Endothelial cell of umbilical vein (primary cell): Measurements from ENCODE around the gene PLEKHA6. TPM values are rescaled to one million over a fixed set of nuclear protein-coding genes. Genes with fewer than 3 reads are reported as not detected.

Source experiments
- BruUV-seq: library from RNA; stranded (reverse); fragments of 400-500 nt; replicated peaks from 2 replicates; lab custom pipeline; 2021; lab: Mats Ljungman, UMichigan
- CTCF ChIA-PET: fragments of 300-600, 350-600 bp; sonication (Branson Sonifier 250); formaldehyde crosslinking; loops from one replicate; lab custom pipeline; 2021; ENCODE audit warnings: antibody characterized with exemption, inconsistent platforms; lab: Charles Lee
- POLR2A ChIA-PET: fragments of 300-600, 350-600 bp; sonication (Branson Sonifier 250); formaldehyde crosslinking; loops from one replicate; lab custom pipeline; 2021; ENCODE audit warnings: antibody characterized with exemption, inconsistent platforms; lab: Charles Lee
- DNase-seq: peaks from one replicate; pipeline ENCODE4 v3.0.0-alpha.2; 2011; ENCODE audit warnings: low read depth, low spot score
- FAIRE-seq: peaks from 2 replicates; lab custom pipeline; 2011; peaks lifted over from hg19 to GRCh38; lab: Jason Lieb, UNC
- H2AFZ ChIP-seq: 2 replicates; pipeline ENCODE4 v1.6.0; 2012; ENCODE audit warnings: low read depth, low read length, control low read depth, inconsistent platforms
- H3K27ac ChIP-seq: 2 replicates; pipeline ENCODE4 v1.5.1; 2011; ENCODE audit warnings: low read depth, mild to moderate bottlenecking, control low read depth, low read length, moderate library complexity; ENCODE audit not compliant: insufficient read depth
- H3K27me3 ChIP-seq, 2 experiments: 2 replicates each; pipeline versions ENCODE4 v1.6.0 to v1.6.1; 2011; ENCODE audit warnings: low read length in 2 of 2, mixed read lengths in 1 of 2; ENCODE audit not compliant: control insufficient read depth in 2 of 2, insufficient read depth in 2 of 2
- H3K36me3 ChIP-seq, 2 experiments: 2 replicates in 1 of 2; 3 replicates in 1 of 2; pipeline ENCODE4 v1.5.1; 2011; ENCODE audit warnings: low read length in 2 of 2, mild to moderate bottlenecking in 1 of 2, moderate library complexity in 1 of 2; ENCODE audit not compliant: control insufficient read depth in 2 of 2, insufficient read depth in 2 of 2; ENCODE audit errors: extremely low read depth in 1 of 2
- H3K4me1 ChIP-seq: 3 replicates; pipeline ENCODE4 v1.5.1; 2011; ENCODE audit warnings: mild to moderate bottlenecking, low read length; ENCODE audit not compliant: control insufficient read depth, insufficient read depth; ENCODE audit errors: extremely low read depth
- H3K4me2 ChIP-seq: 2 replicates; pipeline ENCODE4 v1.6.1; 2011; ENCODE audit warnings: low read length, control low read depth, mixed read lengths; ENCODE audit not compliant: insufficient read depth
- H3K4me3 ChIP-seq, 3 experiments: fragments of 200-600 bp in 1 of 3; sonication (generic), shearing (Covaris generic) in 1 of 3; replicated peaks in 1 of 3; 2 replicates each; pipeline ENCODE4 v1.5.1; 2011 to 2016; ENCODE audit warnings: control low read depth in 3 of 3, low read length in 3 of 3, mild to moderate bottlenecking in 2 of 3, inconsistent platforms in 1 of 3, low read depth in 1 of 3, moderate library complexity in 1 of 3; ENCODE audit not compliant: insufficient read depth in 1 of 3
- H3K79me2 ChIP-seq: 2 replicates; pipeline ENCODE4 v1.6.0; 2012; ENCODE audit warnings: low read length, inconsistent platforms; ENCODE audit not compliant: control insufficient read depth, insufficient read depth
- H3K9ac ChIP-seq: replicated peaks from 2 replicates; pipeline ENCODE3; 2011; ENCODE audit warnings: low read length, control low read depth; ENCODE audit not compliant: insufficient read depth; ENCODE audit errors: extremely low read depth
- H3K9me1 ChIP-seq: replicated peaks from 3 replicates; pipeline ENCODE4 v1.6.0; 2011; ENCODE audit warnings: mild to moderate bottlenecking, low read length; ENCODE audit not compliant: control insufficient read depth, insufficient read depth; ENCODE audit errors: extremely low read depth
- H3K9me3 ChIP-seq: replicated peaks from 2 replicates; pipeline ENCODE4 v1.5.1; 2012; ENCODE audit warnings: low read length, inconsistent platforms; ENCODE audit not compliant: control insufficient read depth, insufficient read depth
- H4K20me1 ChIP-seq: replicated peaks from 2 replicates; pipeline ENCODE3; 2011; ENCODE audit warnings: mild to moderate bottlenecking, low read length; ENCODE audit not compliant: control insufficient read depth, insufficient read depth; ENCODE audit errors: extremely low read depth
- EZH2 ChIP-seq: IDR thresholded peaks from 2 replicates; pipeline ENCODE4 v1.6.1; 2012; ENCODE audit warnings: borderline replicate concordance, low read depth, mild to moderate bottlenecking, moderate library complexity, low read length, inconsistent platforms; ENCODE audit not compliant: severe bottlenecking
- FOS ChIP-seq: IDR thresholded peaks from 2 replicates; pipeline ENCODE4 v1.6.1; 2011; ENCODE audit warnings: mild to moderate bottlenecking, low read length, moderate library complexity, borderline replicate concordance; ENCODE audit not compliant: insufficient read depth
- GATA2 ChIP-seq: IDR thresholded peaks from 2 replicates; pipeline ENCODE4 v1.7.0; 2011; ENCODE audit warnings: low read depth, mild to moderate bottlenecking, moderate library complexity, mixed read lengths, low read length; ENCODE audit not compliant: insufficient read length, insufficient read depth
- JUN ChIP-seq: IDR thresholded peaks from 2 replicates; pipeline ENCODE4 v1.6.1; 2011; ENCODE audit warnings: borderline replicate concordance, low read depth; ENCODE audit not compliant: insufficient read length, insufficient read depth
- MYC ChIP-seq: IDR thresholded peaks from one replicate; pipeline ENCODE4 v1.6.1; 2011; ENCODE audit warnings: mild to moderate bottlenecking, low read depth, low read length
- POLR2A ChIP-seq: IDR thresholded peaks from 2 replicates; pipeline ENCODE4 v1.6.1; 2012; ENCODE audit warnings: low read depth, mild to moderate bottlenecking, control low read depth, low read length
- POLR2AphosphoS5 ChIP-seq: IDR thresholded peaks from 2 replicates; pipeline ENCODE4 v1.6.1; 2012; ENCODE audit warnings: low read depth, mild to moderate bottlenecking, control low read depth, low read length, moderate library complexity; ENCODE audit not compliant: insufficient read depth
- dilution Hi-C: fragments of 300-500 bp; cut with MboI; formaldehyde crosslinking; loops from one replicate; pipeline ENCODE4 v1.15.0; 2019; ENCODE audit warnings: low sequenced_read_pairs; ENCODE audit not compliant: extremely low pct_ligation_motif_present
- intact Hi-C: fragments of 100-400 bp; cut with micrococcal nuclease; formaldehyde crosslinking; loops from one replicate; pipeline ENCODE4 v1.10.0; 2022
- polyA plus RNA-seq, 4 experiments: library from polyadenylated mRNA; depleted of rRNA in 3 of 4; stranded (reverse) in 3 of 4; unstranded in 1 of 4; fragments of >200 nt; gene quantifications; 2 replicates each; pipeline versions ENCODE4 v1.2.1 to v1.2.3, GENCODE V29; 2011 to 2012; ENCODE audit warnings: missing spikeins in 1 of 4
- total RNA-seq: library from RNA; stranded (reverse); gene quantifications from 2 replicates; pipeline ENCODE4 v1.2.3, GENCODE V29; 2021
- TF ChIP-seq, protein P1 (sequence below): IDR thresholded peaks from 2 replicates; pipeline ENCODE4 v1.6.1; 2011; ENCODE audit not compliant: insufficient read depth, insufficient read length
- TF ChIP-seq, protein P2 (sequence below), 2 donors: IDR thresholded peaks; 1 replicate in 1 of 2; 2 replicates in 1 of 2; pipeline ENCODE4 v1.5.1; 2011; ENCODE audit warnings: low read length in 2 of 2, mild to moderate bottlenecking in 2 of 2, moderate library complexity in 2 of 2, control low read depth in 1 of 2, inconsistent platforms in 1 of 2, low read depth in 1 of 2; ENCODE audit not compliant: insufficient read depth in 1 of 2; ENCODE audit errors: extremely low read depth in 1 of 2

Gene PLEKHA6
- total and polyA plus RNA-seq, 2 donors (not counting 3 experiments of a cell fraction or from before 2014, with no cell fraction given): 2.1 to 15.0 TPM

DNA sequence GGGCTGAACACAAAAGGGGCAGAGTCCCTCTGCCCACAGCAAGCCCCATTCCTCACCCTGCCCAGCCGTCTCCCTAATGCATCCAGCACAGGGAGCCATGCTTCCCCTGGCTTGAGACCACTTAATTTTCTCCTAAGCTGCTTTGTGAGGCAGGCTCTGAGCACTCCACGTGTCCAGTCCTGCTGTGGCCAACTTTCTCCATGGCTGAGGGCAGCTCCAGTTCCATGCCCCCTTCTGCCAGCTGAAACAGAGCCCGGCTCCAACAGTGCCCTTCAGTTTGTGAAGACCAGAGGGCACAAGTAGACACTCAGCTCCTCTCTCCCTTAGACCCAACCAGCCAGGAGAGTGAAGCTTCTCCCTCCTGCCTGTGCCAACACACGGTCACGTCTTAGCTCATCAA lies 33.8 kb downstream of the PLEKHA6 start:
- Histone ChIP-seq H3K4me3 (no peak overlapping the region), H3K9me1 (no peaks in the 10 kb centered on the region), H3K36me3 (no peaks in the 10 kb centered on the region), H3K27me3 (no peaks in the 10 kb centered on the region), H3K4me1 (no peaks in the 10 kb centered on the region), H3K9ac (no peak overlapping the region), H2AFZ (no peak overlapping the region), H4K20me1 (no peaks in the 10 kb centered on the region), H3K9me3 (no peaks in the 10 kb centered on the region), H3K27ac (no peak overlapping the region), H3K79me2 (no peaks in the 10 kb centered on the region), H3K4me2 (no peak overlapping the region)
- ChIA-PET CTCF (interaction anchor here (1.0 to 3.3 kb wide), 4 partner anchors 10 to 119 kb away, joined by 3 to 16 read pairs (median 3); no protein-coding TSS in a partner anchor), POLR2A (no interaction called here)
- BruUV-seq: no TSS peak
- TF ChIP-seq JUN: no peak
- no peak for FAIRE-seq
- dilution Hi-C loops: loop anchor here (25.0 kb wide), 1 partner anchor 164 kb away; the partner anchor contains the start of genes ETNK2 and REN
- intact Hi-C loops: no loop called here
- DNase-seq: no peak

DNA sequence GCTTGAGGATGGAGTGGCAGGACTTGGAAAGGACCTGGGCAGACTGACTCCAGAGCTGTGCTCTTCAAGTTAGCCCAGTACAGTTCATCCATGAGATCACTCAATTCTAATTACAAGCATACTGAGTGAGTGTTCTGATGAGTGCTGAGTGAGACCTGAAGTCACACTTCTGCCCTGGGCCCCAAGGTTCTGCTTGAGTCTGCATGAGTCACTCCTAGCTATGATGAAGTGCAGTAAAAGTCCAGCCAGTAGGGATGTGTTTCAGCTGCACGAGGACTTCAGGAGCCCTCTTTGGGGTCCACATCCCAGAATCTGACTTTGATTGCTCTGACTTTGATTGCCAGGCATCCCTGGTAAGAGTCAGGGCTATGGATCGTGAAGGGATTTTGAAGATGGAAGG lies 35.8 kb downstream of the PLEKHA6 start:
- BruUV-seq: no TSS peak
- no peaks in the 10 kb centered on the region for H4K20me1 ChIP-seq
- H3K4me1 ChIP-seq: peaks cover 5% of the 10 kb centered on the region
- no peaks in the 10 kb centered on the region for H3K9me1 ChIP-seq
- no peak overlapping the region for H3K4me3 ChIP-seq
- H3K9ac ChIP-seq: no peak overlapping the region
- H3K9me3 ChIP-seq: no peaks in the 10 kb centered on the region
- FAIRE-seq (peak; percentile 33), DNase-seq (no peak)
- no peak overlapping the region for H3K27ac ChIP-seq
- H2AFZ ChIP-seq: no peak overlapping the region
- intact Hi-C loops: no loop called here
- TF ChIP-seq POLR2AphosphoS5 (no peak), POLR2A (no peak), JUN (peak; percentile 30), GATA2 (no peak), EZH2 (no peak), FOS (peak; percentile 48), MYC (no peak)
- TF ChIP-seq, protein P1, sequence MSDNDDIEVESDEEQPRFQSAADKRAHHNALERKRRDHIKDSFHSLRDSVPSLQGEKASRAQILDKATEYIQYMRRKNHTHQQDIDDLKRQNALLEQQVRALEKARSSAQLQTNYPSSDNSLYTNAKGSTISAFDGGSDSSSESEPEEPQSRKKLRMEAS: no peak
- TF ChIP-seq, protein P2, sequence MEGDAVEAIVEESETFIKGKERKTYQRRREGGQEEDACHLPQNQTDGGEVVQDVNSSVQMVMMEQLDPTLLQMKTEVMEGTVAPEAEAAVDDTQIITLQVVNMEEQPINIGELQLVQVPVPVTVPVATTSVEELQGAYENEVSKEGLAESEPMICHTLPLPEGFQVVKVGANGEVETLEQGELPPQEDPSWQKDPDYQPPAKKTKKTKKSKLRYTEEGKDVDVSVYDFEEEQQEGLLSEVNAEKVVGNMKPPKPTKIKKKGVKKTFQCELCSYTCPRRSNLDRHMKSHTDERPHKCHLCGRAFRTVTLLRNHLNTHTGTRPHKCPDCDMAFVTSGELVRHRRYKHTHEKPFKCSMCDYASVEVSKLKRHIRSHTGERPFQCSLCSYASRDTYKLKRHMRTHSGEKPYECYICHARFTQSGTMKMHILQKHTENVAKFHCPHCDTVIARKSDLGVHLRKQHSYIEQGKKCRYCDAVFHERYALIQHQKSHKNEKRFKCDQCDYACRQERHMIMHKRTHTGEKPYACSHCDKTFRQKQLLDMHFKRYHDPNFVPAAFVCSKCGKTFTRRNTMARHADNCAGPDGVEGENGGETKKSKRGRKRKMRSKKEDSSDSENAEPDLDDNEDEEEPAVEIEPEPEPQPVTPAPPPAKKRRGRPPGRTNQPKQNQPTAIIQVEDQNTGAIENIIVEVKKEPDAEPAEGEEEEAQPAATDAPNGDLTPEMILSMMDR (IDR thresholded peaks at IDR 0.05; ENCODE audit: extremely low read depth in 1 of 2, insufficient read depth in 1 of 2, low read depth in 1 of 2, low read length in 2 of 2): no peak
- no peaks in the 10 kb centered on the region for H3K27me3 ChIP-seq
- no peak overlapping the region for H3K4me2 ChIP-seq
- dilution Hi-C loops: no loop called here
- no peaks in the 10 kb centered on the region for H3K79me2 ChIP-seq
- no peaks in the 10 kb centered on the region for H3K36me3 ChIP-seq
- CTCF ChIA-PET: interaction anchor here (0.9 to 2.6 kb wide), 7 partner anchors 10 to 65 kb away, joined by 3 to 12 read pairs (median 6); no protein-coding TSS in a partner anchor
- POLR2A ChIA-PET: interaction anchor here (0.8 kb wide), 1 partner anchor 9 kb away, joined by 3 read pairs; no protein-coding TSS in a partner anchor
